Glomerular visceral epithelial cell (primary cell): ENCODE data around the gene AK2.

Experiments used
- DNase-seq: peaks from one replicate; pipeline ENCODE4 v3.0.0-alpha.2; 2016; ENCODE audit errors: extremely low spot score

The AK2 gene

GRCh38 chr1:32972814-32973428, 63.8 kb downstream of the AK2 start:
- DNase-seq, result peak; percentile 35

GRCh38 chr1:32971576-32971975, 65.1 kb downstream of the AK2 start:
- DNase-seq, result no peak

DNA sequence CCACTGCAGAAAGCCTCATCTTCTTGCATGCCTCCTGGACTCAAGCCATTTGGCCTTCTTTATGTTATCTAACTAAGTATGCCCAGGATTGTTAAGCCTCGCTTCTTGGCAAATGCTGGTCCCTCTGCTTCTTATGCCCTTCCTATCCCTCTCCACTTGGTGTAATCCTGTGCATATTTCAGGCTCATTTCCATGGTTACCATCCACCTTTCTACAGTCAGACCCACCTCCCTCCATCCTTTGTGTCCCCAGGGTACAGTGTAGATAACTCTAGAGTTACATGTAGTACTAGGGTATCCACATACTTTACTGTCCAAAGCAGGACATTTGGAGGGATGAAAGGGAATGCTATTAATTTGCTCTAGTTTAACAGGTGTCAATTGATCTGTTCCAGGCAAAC, 65.5 kb downstream of the AK2 start:
- DNase-seq, result no peak

GRCh38 chr1:32969566-32969965, 67.1 kb downstream of the AK2 start:
- no peak for DNase-seq

GRCh38 chr1:32967888-32968568, 68.7 kb downstream of the AK2 start:
- no peak for DNase-seq

DNA sequence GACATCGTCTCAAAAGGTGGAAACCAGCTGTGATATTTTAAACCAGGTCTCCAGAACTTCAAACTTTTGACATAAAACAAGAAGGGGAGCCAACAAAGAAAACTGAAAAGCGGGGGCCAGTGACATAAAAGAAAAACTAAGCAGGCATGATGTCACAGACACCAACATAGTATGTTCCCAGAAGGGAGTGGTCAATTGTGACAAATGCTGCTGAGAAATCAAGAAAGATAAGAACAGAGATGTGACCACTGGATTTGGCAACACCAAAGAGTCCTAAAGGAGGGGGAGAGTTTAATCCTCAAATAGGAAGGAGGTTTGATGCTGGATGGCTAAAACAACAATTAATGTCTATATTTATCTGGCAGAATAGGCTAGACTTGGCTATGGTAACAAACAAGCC, 69.8 kb downstream of the AK2 start:
- DNase-seq, result no peak

DNA sequence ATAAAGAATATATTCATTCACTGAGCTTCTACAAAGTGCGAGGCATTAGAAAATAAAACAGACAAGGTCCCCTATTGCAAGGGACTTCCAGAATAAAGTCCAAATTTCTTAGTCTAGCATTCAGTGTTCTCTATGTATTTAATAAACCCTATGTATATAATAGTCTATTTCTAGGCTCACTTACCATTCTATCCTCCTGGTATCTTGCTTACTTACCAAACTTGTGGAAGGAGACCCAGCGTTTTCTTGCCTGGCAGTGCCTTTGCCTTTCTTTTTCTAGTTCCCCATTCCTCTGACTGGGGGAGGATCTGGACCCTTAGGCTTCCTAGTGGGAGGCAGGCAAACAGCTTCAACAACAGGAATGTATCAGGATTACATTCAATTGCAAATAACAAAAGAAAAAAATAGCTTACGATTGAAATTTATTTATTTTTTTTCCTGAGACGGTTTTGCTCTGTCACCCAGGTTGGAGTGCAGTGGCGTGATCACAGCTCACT, 71.4 kb downstream of the AK2 start:
- DNase-seq, result no peak

GRCh38 chr1:32964461-32965250, 72.0 kb downstream of the AK2 start, which contains the start of gene RNF19B:
RNF19B (minus strand) TSS chr1:32964809; CDS start chr1:32964685, 124 bp downstream.
- DNase-seq, result peak; percentile 96

DNA sequence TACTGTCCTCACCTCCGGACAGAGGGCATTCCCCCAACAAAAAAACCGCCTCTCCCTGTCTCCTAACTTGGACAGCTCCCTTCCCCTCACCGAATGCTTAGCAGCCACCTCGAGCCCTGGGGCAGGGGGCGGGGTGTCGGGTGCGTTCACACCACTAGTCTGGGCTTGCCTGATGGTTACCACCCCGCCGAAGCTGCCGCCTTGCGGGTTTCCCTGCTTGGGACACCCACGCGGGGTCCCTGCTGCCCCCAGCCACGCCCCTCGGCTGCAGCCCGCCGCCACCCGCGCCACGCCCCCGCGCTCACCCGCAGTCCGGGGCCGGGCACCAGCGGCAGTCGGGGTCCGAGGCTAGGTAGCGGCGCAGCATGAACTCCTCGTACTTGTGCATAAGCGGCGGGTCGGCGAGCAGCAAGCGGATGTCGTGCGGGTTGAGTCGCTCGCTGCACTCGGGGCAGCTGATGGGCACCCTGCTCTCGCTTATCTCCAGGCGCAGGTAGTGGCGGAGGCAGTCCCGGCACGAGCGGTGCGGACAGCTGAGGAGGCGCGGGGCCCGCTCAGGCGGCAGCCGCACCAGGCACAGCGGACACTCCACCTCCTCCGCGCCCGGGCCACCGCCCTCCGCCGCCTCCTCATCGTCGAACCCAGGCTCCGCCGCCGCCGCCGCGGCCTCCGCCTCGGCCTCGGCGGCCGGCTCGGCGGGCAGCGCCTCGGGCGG, 72.8 kb downstream of the AK2 start:
- DNase-seq, result peak; percentile 70

DNA sequence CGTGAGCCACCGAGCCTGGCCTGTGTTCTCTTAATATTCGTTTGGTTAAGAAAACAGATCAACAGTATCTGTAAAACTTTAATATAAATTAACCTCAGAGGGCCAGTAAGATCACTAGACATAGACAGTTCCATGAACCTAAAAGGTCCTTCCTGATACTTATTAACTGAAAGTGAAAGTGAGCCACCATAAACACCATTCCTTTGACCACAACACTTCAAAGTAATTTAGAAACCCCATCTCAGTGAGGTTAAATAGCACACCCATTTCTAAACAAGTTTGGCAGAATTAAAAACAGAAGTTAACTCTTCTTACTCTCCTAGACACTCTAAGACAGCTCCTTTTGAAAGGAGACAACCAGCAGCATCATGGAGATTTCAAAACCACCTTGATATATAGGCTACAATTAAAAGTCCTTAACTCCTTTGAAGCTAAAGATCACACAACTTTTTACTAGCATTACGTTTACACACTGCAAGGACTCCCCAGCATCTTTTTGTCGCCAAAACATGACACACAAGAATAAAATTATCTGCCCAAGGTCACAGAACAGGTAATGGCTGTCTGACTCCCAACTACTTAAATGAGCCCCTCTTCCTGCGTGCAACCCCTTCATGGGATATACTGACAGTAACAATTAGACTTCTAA, 74.3 kb downstream of the AK2 start:
- peak; percentile 40 for DNase-seq

DNA sequence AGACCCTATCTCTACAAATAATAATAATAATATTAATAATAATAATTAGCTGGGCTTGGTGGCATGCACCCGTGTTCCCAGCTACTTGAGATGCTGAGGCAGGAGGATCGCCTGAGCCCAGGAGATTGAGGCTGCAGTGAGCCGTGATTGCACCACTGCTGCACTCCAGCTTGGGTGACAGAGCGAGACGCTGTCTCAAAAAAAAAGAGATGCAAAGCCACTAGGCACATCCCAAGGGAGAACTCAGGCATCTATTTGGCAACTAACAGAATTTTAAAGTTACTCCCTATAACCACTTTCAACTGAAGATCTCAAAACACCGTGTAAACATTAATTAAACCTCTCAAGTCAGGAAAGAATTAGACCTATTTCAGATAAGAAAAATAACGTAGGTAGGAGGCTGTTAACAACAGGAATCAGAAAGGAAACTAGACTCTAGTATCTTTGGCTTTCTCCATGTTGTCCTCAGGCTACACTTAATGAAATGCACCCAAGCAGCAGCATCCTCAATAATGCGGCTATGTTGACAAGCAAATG, 75.8 kb downstream of the AK2 start:
- no peak for DNase-seq

DNA sequence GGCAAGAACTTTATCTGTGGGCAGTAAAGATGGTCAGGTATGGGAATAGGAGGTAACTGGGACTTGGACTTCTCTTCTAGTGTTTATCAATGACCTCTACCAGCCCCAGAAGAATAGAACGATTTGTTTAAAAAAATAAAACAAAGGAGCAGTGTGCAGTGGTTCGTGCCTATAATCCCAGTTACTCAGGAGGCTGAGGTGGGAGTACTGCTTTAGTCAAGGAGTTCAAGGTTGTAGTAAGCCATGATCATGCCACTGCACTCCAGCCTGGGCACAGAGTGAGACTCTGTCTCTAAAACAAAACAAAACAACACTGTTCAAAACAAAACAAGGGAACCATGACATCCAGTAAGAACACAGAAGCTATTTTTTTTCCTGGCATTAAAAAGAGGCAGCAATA, 76.3 kb downstream of the AK2 start:
- no peak for DNase-seq

DNA sequence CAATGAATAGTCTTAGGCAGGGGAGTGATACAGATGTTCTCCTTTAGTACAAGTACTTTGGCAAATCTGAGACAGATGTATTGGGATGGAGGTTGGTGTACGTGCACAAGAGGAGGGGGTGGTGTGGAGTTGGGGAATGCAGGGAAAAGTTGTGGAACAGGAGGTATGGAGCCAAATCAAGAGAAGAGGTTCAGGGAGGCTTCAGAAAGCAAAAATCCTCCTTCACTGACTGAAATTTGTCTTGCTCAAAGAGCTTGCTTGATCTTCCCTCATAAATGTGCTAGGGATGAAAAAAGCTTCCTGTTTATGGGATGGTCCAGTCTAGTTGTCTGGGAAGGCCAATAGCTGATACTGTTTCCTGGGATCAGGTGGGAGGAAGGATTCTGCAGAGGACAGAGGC, 77.9 kb downstream of the AK2 start:
- DNase-seq, result no peak
